HG03280 (cell line): ENCODE data around the gene SYNDIG1L.
A peak's percentile ranks its signal among the peaks of the same experiment; 100 is the strongest.
"Not testable (repeated sequence)": the region's sequence is repeated elsewhere in the genome, so short reads cannot be mapped to it uniquely, and the experiment has no call there.

Experiments
- ATAC-seq: cut with Tn5 transposase; IDR thresholded peaks from one replicate; pipeline ENCODE4 v1.9.1; 2021; ENCODE audit warnings: mild to moderate bottlenecking, moderate library complexity; ENCODE audit not compliant: unreplicated experiment

SYNDIG1L gene

DNA sequence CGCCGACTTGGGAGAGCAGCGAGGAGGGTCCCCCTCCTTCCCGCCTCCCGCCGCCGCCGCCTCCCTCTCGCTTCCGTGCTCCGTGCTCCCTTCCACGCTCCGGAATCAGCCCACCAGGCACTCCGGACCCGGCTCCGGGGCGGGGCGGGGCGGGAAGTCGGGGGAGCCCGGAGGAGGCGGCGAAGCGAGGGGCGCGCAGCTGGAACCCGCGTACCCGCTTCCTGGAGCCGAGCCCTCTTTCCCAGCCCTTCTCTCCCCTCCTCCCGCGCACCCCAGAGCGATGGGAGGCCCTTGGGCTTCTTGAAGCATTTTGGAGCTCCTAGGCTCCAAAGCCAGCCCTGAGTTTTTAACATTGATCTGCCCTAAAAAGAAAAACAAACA lies at the start of gene SYNDIG1L:
TSS of gene SYNDIG1L (minus strand) at position 9 of the 381 bp plus-strand sequence. CDS start 16,466 bp downstream, outside the sequence.
- no peak for ATAC-seq

DNA sequence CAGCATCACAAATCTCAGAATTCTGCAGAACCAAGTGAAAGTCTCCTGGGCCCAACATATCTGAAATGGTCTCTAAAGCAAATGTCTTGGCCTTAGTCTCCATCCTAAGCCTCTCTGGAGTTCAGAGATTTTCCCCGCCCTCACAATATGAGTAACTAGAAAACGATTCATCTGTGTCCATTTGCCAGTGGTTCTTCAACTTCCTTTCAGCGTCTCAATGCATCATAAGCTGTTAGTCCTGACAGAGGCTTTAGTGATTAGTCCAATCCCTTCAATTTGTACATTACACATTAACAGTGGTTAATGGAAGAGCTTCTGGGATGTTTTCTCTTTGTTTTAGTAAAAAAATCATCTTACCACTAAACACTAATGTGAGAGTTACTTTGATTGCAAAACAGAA lies 49.7 kb upstream of the SYNDIG1L start:
- ATAC-seq = no peak

DNA sequence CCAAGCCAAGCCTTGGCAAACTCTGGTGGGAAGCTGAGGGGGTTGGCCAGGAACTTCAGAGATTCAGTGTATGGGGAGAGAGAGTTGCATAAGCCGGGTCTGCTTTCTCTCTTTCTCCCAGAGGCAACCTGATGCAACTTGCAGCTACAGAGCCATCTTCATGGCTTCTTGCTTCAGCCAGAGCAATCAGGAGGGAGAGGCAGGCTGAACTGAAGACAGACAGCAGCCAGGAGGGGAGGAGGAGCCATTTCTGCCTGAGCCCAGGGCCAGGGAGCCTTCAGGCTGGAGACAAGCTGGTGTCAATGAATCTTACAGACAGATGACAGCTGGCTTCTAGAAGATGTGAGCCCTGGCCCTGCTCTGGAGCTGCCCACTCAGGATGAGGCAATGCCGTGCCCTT lies 48.4 kb upstream of the SYNDIG1L start:
- ATAC-seq = no peak

DNA sequence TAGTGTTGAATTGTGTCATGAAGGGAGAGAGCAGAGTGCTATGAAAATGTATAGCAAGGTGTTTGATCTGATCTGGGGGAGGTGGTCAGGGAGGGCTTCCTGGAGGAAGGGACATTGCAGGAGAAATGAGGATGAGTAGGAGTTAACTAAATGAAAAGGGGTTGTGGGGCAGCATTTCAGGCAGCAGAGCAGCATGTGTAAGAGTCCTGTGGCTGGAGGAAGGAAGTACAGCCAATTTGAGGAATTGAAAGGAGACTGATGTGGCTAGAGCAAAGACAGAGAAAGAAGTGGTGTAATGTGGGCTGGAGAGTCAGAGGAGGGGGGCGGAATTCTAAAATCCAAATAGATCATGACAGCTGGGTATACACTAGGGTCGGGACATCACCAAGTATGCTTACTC lies 46.6 kb upstream of the SYNDIG1L start:
- ATAC-seq = no peak

DNA sequence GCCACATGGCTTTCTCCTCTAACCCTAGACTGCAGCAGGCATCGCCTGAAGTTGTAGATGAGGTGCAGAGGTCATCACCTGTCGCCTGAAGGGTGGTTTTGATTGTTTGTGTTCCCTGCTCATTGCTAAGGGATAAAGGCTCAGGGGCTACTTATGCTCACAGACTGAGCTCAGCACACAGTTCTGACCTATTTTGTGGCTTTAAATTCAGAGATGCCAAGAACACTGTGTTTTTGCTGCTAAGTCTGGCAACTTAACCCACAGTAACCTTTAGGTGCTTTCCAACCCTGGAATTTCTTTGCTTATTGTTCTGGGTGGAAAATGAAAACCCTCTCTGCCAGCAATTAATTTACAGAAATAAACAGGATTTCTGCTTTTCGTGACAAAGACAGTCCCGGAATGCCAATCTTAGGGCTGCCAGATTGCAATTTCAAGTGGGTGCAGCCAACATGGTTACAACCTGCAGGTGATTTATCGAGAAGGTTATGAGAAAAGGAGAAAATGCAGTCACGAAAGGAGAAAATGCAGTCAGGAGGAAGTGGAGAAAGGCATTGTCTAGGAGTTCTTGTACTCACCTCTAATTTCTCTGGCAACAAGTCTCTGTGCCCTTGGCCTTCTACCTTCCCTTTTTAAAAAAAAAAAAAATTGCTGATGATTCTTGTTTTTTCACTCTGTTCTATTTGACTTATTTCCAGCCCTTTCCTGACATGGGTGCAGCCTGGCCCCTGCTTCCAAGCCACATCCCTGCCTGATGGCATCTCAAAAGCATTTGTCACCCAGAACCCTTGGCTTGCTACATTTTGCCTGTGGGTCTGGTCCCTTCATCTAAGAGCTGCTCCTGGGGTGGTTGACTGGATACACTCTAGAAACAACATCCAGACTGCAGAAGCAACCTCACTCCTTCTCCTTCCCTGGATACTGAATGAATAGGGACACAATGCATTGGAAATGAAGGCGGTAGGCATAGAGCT lies 43.8 kb upstream of the SYNDIG1L start:
- ATAC-seq = no peak

DNA sequence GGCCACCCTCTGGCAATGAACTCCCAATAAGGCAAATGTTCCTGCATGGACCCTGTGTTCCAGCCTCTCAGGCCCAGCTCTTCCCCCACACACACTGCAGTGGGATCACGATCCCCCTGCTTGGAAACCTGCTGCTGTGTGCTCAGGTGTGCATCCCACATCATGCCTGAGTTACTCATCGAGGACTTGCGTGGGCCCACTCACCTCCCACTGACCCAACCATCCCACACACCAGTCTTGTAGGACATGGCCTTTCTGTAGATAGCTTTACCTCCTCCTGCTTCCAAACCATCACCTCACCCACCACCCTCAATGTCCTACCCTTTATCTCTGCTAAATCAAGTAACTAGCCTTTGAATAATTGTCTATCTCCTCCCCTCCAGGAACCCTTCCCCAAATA lies 42.5 kb upstream of the SYNDIG1L start:
- ATAC-seq = no peak

DNA sequence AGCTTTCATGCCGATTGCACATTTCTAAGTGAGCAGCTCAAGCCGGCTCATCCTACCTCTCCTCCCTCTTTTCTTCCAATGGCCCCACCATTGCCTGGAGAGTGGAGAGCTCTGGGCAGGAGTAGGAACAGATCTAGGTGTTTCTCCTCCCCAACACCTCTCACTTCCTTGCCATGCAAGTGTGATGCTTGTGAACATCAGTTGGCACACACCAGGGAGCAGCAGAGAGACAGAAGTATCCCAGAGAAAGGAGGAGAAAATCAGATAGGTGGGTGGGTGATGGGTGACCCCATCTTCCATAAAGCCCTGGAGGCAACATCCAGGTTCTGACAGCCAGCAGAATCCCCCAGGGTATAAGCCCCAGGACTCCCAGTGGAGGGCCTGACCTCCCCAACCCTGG lies 39.3 kb upstream of the SYNDIG1L start:
- ATAC-seq = no peak

DNA sequence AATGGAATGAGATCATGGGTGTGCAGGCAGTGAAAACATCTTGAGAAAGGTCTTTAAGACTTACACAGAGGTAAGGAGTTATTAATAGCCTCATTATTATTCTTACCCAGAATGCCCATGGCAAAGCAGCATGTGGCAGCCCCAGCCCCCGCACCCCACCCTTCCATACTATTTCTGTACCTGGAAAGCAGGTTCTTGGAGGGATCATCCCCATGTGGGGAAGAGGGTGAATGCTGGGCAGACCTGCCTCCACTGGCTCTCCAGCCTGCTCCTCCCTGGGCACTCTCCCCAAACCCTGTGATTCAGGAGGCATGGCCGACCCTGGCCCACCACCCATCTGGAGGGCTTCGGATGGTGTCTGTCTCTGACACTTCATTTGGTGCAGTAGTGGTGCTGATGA lies 38.8 kb upstream of the SYNDIG1L start:
- no peak for ATAC-seq

DNA sequence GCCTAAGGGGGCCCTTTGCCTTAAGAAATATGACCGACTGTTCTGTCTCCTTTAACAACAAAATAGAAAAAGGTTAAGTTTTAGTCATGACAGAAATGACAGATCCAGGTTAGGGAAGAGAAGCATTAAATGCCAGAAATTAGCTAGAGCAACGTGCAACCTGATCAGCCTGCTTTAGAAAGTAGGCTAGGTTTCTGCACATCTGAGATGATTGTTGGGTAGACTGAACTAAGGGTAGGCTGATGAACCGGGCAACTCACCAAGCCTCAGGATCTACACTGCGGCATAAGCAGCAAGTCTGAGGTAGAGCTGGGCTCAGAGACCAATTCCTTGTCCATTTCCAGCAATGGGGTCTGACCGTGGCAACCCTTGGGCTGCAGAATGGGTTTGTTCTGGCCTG lies 37.7 kb upstream of the SYNDIG1L start:
- no peak for ATAC-seq

DNA sequence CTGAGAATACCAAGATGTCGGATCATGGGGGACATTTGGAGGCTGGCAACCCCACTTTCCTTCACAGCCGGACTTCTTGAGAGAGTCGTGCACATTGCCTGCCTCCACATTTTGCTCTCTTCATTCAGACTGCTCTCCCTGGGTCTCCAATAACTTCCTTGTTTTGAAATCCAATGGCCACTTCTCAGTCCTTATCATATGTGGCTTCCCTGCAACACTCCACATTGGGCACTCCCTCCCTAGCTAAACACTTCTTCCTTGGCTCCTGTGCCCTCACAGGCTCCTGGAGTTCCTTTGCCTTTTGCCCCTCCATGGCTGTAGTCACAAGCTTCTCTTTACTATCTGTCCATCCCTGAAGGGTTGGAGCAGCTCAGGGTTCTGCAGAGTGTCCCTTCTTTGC lies 37.0 kb upstream of the SYNDIG1L start:
- no peak for ATAC-seq

DNA sequence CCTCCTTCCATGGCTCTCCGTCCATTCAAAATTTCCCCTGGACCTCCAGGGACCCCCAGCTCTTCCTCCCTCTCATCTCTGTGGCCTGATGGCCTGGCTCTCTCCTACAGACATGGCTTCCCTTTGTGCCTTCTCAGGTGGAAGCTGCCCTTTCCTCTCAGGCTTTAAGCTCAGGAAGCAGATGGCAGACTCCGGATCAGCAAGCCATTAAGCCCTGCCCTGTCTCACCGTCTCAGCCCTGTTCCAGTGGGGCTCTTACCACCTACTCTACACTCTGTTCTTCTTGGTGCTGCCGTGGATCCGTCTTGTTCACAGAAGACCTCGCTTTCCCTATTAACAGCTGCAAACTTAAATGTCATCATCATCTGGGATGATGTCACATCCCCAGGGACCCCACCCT lies 34.0 kb upstream of the SYNDIG1L start:
- no peak for ATAC-seq

DNA sequence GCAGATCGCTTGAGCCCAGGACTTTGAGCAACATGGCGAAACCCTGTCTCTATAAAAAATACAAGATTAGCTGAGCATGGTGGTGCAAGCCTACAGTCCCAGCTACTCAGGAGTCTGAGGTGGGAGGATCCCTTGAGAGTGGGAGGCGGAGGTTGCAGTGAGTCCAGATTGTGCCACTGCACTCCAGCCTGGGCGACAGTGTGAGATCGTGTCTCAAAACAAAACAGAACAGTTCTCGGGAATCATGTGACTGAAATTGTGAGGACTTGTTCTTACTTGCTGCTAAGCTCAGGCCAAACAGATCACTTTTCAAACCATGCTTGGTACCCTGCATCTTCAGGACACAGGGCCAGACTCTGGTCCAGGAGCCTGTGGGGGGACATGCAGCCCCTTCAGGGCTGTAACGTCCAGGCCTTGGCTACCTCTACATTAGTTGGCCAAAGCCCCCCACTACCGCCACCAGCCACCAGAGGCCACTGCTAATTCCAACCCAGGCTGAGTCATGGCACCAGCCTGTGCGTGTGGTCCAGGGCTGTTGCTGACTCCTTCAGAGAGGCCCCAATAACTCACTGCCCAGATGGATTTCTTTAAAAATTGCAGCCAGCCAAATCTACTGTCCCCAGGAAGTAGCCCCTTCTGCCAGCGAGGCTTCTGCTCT lies 33.4 kb upstream of the SYNDIG1L start:
- peak; percentile 60 for ATAC-seq

DNA sequence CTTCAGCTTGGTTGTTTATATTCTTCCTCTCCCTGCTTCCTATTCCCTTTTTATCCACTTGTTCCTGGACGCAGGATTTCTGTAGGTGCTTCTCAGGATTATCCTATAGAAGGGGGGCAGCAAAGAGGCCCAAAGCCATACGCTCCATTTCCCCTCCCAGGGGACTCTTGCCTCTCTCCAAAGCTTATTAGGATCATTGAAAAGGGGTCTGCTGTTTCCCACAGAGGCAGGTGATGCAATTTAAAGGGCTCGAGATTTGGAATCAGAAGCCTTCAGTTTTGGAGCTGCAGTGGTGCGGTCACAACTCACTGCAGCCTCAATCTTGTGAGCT lies 31.5 kb upstream of the SYNDIG1L start:
- no peak for ATAC-seq

DNA sequence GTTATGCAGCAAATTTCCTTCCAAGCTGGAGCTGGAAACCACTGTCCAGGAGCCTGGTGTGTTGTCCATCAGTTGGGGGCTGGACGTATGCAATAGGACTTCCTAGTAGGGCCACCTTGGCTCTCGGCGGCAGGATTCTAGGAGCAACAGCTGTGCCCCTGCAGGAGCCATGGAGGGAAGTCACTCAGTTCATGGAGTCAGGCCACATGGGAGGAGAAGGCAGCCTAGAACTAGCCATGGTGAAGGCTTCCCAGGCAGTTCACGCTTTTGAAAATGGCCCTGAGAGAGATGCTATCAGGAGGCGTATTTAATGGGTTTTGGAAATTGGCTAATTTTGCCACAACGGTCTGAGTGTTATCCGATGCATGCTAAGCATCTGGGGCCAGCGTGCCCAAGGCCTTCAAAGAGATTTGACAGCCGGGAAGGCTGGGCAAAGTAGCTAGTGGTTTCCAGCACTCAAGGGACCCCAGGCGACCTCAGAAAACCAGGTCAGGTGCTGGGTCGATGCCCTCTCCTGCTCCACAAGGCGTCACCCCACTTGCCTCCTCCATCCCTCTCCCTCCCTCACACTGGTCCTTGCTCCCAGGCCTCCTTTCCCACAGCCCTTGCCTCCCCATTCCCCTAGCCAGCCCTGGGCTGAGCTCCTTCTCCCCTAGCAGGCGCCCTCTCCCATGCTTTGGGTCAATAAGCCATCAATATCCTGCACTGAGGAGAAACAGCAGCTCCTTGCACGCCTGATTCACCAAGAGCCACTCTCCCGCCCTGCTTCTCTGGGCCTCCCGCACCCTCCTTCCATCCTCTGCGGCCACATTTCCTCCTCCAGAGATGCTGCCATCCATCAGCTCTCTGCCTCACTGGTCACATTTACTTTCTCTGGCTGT lies 30.9 kb upstream of the SYNDIG1L start:
- no peak for ATAC-seq

DNA sequence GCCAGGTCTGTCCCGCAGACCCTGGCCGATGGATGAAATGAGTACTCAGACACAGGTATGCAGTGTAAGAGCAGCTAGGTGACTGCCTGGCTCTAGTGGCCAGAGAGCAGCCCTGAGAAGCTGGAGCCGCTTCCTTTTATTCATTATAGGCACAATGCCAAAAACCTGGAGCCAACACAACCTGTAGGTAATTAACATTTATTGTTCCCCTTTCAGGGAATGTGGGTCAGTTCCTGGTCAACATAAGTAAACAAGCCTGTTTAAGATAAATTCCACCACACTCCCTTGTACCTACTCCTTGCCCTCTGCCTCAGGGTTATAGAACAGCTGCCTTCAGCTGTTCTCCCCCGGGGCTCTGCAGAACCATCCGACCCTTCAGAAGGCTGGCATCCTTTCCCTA lies 28.4 kb upstream of the SYNDIG1L start:
- not testable (repeated sequence) for ATAC-seq

DNA sequence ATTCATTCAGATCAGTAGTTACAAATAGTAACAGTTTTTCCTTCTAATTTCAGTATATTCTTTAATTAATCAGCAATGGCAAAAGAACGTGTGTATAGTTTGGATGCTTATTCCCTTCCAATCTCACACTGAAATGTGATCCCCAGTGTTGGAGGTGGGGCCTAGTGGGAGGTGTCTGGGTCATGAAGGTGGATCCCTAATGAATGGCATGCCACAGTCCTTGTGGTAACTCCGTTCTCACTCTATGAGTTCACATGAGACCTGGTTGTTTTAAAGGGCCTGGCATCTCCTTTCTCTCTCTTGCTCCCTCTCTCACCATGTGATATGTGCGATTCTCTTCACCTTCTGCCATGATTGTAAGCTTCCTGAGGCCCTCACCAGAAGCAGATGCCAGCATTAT lies 18.9 kb upstream of the SYNDIG1L start:
- ATAC-seq = no peak

DNA sequence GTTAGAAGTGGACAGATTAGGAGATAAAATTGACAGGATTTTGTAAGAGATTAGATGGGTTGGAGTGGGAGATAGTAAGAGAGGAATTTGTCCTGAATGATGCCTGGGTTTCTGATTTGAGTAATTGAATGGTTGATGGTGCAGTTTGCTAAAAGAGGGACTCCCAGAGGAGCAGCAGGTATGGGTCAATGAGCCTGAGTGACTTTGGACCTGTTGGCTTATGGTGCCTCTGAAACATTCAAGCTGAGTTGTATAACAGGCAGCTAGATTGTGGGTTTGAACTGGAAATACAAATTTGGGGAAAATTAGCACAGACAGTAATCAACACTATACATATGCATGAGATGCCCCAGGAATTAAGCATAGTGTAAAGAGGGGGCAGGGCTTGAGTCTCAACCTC lies 16.7 kb upstream of the SYNDIG1L start:
- ATAC-seq = no peak

DNA sequence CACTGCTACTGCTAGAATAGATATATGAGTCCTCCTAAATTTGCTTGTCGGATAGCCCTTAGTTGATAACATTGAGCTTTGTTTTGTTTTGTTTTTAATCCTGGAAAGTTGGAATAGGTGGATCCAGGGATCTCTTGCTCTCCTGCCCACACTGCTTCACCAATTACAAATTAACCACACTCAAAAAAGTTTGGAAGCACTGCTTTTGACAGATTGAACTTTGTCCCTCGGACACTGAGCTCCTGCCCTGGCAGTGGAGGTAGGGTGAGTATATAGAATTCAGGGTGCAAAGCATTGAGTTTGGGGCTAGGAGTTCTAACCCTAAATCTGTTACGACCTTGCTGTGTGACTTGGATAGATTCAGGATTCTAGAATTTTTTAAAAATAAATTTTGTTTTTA lies 15.1 kb upstream of the SYNDIG1L start:
- no peak for ATAC-seq

DNA sequence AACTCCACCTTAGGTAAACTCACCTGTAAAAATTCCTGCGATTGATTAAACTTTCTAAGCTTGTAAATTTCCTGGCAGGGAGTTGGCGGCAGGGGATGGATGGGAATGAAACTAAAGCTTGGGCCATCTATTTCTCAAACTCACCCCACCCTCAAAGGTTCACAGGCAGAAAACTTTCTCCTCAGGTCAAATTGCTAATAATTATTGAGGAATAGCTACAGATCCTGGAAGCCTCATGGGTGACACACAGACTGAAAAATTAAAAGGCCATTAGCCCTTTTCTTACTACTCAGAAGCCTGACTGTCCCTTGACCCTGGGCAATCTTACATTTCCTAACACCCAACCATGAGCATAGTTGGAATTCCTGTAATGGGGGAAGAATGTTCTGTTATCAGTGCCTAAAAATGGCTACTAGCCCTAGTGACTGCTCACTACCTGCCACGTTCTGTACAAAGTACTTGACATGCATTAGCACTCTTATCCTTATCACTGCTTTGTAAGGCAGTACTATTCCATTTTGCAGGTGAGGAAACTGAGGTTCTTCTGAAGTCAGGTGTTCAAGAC lies 12.4 kb upstream of the SYNDIG1L start:
- no peak for ATAC-seq

DNA sequence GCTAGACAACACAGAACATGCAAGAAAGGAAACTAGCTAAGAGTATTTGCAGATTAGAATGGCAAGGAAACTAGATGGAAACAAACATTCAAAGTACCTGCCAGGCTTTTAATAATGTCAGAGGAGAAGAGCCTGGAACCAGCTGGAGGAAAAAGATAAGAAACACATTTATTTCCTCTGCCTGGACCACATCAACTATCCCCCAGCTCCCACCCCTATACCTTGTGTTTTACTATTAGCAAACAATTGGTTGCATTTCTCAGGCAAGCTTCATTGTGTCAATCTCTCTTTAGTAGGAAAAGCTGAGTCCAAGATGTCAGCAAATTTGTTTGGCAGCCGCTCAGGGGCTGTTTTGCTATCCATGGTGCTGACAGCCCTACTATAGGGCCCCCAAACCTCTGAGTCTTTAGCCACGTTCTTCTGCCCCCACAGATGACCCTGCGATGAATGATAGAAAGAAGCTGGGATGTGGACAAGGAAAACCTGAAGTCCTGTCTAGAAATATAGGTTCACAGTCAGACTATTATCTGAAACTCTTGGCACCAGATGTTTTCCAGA lies 11.6 kb upstream of the SYNDIG1L start:
- ATAC-seq = no peak

DNA sequence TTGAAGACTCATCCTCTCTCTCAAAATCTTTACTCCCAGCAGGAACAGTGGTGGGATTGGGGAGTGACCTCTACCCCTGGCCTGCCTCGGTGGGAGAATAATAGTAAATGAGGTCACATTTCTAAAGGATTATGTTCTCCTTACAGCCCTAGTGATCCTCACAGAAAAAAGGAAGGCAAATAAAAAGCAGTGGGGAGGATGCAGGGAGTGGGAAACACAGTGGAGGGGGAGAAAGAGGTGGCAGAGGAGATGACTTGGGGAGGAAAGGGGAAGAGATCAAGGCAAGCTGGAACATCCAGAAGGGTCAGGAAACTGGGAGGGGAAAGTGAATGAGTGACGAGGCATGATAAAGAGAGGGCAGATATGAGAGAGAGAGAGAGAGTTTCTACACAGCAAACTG lies 8.3 kb upstream of the SYNDIG1L start:
- ATAC-seq = no peak
